COR-L47 (cell line): Measurements from ENCODE around the gene PRKCE.

Source experiments
- DNase-seq: peaks from one replicate; lab custom pipeline; 2025; lab: John Stamatoyannopoulos, UW

PRKCE gene

DNA sequence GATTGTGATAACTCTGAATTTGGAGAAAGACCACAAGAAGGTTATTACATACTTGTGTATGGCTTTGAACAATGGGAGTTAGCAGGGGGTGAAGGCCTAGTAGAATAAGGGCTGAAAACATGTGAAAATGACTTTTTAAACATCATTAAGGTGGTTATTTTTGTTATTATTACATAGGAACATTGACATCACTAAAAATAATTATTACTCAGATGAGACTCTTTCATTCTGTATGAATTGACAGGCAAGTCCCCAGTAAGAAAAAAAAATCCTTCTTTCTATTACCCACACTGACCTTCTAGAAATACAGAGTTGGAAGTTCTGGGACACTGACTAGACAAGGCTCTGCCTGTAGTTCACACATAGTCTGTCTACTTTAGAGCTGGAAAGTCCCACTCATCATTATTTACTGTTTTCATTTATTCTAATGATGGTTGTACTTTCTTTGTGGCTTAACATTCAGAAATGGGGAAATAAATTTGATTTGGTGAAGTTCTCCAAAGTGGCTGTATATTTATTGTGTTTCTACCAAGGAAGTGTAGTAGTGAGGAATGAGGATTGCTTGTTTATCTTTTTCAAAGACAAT, 426.1 kb downstream of the PRKCE start:
- DNase-seq = no peak

DNA sequence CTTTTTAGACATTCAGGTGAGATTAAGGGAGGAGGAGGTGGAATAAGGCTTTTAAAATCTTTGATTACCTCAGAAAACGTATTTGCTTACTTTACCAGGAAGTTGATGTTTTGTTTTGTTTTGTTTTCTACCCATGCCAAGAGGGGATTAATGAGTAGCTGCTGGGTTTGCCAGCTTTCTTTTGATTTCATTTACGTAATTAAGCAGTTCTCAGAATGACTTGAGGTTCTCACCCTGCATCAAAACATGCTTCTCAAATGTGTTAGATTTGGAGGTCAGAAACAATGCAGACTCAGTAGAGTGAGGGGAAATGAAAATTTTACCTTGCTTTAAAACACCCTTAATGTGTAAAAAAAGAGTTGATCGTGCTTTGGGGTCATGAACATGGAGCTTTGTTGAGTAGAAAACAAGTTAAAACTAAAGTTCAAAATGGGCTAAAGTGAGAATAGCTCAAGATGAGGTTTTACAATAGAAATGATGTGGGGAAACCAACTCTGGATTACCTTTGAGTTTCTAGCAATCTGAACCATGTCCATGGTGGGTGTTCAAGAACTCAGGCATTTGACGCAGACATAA, 428.6 kb downstream of the PRKCE start:
- DNase-seq = no peak

DNA sequence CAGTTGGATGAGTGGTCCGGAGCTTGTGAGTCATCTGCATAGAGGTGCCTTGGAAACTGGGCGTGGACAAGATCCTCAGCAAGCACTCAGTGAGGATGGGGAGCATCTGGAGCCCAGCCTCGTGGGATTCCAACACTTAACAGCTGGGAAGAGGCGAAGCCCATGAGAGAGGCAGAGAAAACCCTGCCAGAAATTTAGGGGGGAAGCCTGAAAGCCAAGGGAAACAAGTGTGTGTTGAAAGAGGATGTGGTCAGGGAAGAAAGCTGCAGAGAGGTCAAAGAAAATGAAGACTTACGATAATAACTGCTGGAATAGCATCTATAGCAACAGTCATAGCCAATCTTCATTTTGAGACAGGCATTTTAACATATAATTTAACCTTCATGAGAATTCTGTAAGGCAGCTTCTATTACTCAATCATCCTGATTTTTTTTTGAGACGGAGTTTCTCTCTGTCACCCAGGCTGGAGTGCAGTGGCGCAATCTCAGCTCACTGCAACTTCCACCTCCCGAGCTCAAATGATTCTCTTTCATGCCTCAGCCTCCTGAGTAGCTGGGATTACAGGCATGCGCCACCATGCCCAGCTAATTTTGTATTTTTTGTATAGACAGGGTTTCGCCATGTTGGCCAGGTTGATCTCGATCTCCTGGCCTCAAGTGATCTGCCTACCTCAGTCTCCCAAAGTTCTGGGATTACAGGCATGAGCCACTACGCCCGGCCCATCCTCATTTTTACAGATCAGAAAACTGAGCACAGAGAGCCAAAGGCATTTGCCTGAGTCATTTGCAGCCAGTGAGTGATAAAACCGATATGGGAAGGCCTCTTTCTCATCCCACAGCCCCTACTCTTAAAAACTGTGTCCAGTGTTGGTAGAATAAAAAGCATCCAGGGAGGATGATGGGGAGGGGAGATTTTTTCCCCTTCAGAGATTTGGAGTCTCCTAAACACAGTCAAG, 431.3 kb downstream of the PRKCE start:
- DNase-seq = no peak

DNA sequence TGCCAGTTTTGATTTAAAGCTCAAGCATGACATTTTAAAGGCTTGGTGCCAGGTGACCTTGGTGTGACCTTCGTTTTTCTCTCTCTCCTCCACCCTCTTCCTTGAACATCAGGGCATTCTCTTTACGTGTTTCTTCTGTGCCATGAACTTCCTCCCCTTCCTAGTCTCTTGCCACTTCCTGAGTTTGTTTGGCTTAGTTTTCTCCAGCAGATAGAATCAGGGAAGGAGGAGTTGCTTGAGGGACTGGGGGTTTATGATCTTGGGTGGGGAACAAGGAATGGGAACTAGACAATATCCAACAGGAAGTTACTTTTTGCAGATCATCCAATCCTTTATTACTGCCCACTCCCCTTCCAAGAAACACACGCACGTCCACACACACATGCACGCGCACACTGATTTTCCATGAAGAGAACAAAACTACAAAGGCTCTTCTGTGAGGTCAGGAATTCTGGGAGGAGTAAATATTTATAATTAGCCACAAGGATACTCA, 435.1 kb downstream of the PRKCE start:
- DNase-seq = no peak

DNA sequence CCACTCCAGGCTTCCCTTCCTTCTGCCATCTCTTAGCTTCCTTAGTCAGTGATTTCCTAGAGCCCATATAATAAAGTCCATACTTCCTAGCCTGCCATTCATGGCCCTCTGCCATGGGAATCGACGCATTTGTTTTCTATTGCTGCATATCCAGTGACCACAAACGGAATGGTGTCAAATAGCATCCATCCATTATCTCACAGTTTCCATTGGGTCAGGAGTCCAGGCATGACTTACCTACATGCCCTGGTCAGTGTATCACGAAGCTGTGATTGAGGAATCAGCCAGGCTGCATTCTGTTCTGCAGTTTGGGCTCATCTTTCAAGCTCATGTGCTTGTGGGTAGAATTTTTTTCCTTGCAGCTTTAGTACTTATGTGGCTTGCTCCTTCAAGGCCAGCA, 436.0 kb downstream of the PRKCE start:
- DNase-seq = no peak

DNA sequence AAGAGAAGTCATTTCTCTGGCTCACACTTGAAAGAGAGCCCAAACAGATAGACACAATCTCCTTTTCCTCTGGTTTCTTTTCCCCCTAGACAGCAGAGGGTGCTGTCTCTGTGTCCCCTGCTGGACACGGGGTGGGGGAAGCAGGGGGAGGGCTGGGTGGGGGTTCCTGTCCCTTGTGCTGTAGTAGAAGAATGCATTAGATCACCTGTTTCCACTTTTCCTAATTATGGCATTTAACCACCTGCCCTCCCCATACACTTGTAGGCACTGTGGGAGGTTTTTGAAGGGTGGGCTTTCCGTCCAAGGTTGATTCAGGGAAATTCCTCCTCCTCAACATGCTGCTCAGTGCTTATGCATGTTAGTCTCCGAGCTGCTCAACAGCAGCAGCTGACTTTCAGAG, 439.5 kb downstream of the PRKCE start:
- DNase-seq = no peak

DNA sequence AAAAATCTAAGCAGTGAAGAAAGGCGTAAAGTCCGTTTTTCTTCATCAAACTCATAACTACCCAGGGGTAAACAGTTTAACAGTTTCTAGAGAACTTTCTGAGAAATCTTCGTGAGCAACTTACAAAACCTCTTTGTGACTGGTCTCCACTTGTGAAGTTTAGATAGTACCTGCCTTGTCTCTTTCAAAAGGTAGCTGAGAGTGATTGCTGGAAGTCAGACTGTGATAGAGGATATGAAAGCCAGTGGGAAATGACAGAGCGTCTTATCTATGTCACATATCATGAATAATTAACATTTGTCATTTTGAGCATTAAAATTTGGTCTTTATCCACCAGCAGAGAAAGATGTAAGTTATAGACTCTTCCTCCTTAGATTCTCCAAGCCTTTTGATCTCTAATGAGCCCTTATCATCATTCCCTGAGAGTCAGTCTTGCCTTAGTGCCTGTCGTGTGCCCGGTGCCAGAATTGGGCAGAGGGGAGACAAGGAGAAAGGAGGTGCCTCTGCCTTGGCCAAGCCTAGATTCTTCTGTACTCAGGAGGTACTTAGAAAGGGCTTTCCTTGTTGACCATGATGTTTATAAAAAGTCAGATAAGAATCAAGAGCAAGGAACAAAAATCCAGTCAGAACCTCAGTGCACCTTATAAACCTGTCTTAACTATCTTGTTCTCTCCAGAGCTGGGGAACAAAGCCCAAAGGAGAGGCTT, 440.6 kb downstream of the PRKCE start:
- DNase-seq = no peak

DNA sequence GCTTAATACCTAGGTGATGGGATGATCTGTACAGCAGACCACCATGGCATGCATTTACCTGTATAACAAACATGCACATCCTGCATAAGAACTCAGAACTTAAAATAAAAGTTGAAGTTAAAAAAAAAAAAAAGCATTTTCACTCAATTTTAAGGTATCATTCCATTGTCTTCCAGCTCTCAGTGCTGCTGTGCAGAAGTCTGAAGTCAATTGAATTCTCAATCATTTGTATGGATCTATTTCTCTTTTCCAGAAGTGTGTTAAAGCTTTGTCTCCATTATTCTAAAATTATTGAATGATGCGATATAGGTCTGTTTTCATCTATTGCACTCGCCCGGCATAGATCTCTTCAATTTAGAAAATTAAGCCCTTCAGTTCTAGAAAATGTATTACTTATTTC, 443.2 kb downstream of the PRKCE start:
- no peak for DNase-seq

DNA sequence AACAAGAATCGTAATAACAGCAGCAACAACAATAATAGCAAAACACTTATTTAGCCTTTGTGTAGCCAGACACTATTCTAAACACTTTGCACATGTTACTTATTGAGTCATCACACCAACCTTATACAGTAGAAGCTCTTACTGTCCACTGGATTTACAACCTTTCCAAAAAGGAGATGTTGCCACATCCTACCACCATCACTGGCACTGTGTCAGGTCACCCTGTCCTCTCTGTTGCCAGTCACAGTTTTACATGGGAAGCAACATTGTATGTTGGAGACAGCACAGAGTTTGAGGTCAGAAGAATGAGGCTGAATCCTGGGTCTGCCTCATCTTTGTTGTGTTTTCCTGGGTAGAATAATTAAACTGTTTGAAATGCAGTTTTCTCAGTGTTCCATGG, 444.4 kb downstream of the PRKCE start:
- no peak for DNase-seq

DNA sequence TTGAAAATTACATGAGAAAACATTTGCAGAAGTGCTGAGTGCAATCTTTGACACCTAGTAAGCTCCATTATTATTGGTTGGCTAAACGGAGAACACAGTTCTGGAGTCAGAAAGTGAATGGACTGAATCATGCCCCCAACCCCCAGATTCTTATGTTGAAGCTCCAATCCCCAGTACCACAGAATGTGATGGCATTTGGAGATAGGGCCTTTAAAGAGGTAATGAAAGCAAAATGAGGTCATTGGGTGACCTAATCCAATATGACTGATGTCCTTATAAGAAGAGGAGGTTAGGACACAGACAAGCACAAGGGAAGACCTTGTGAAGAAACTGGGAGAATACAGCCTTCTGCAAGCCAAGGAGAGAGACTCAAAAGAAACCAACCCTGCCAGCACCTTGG, 444.8 kb downstream of the PRKCE start:
- no peak for DNase-seq

DNA sequence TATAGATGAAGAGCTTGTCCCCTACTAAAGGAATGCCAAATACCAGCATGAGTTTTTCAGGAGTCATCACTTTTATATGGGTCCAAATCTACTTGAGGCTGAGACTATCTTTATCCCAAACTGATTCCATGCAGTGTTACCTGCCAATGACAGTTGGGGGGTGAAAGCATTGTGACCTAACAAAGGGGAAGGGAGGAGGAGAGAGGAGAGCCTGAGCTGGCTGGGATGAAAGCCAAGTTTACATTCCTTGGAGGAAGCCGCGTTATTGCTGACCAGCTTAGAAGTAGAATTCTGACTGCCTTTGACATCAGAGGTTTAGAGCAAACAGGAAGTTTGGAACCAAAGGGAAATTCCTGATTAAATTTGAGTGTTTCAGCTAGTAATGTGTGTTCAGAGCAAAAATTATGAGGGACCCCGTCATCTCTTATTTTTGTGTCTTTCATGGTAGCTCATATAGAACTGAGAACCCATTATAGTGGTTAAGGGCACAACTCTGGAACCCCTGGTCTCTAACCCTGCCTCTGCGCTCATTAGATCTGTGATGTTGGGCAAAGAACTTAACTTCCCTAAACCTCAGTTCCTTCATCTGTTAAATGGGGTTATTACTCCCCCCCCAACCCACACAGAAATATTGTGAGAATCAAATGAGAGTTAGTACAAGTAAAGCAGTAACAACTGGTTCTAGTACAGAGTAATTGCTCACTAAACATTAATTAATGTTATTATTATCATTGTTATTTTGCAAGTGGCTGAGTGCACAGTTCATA, 446.4 kb downstream of the PRKCE start:
- no peak for DNase-seq

DNA sequence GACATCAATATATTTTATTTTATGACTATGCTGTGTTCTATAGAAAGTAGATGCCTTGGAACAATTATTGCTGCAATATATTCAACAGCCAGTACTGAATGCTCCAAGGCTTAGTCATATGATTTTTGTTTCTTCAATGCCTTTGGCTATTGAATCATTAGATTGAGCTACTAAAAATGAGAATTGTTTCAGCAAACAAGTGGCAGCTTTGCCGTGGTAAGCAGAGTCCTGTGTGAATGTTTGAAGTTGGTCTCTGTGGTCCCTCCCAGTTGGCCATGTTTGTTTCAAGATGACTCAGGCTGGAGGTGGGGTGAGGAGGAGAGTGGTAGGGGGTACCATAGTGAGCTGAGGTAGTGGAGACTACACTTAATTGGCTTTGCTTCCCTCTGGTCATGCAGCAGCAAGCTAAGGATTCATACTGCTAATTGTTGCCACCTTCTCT, 447.2 kb downstream of the PRKCE start:
- DNase-seq = no peak

DNA sequence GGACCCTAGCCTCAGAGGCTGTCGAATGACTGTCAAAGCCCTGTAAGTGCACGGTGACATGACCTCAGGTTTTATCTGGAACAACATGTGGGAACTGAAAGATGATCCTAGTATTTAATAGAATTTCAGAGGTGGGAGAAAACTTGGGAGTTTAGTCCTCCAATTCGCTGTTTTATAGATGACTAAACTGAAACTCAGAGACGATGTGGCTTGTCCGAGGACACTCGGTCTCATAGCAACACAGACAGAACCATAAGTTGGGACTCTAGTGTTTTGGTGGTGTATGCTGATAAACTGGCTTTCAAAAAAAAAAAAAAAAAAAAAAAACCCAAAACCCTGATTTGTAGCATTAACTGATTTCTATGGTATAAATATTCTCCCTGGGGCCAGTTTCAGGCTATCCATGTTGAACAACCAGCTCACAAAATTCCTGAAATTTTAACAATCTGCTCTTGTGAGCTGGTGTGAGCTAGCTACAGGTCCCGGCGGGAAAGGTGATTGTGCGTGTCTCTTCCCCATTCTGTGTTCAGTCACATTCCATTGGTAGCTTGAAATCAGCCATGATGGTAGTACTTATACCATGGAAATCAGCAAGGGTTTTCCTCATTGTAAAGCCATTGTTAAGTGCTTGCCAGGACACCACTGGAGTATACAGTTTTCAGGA, 450.2 kb downstream of the PRKCE start:
- DNase-seq = no peak

DNA sequence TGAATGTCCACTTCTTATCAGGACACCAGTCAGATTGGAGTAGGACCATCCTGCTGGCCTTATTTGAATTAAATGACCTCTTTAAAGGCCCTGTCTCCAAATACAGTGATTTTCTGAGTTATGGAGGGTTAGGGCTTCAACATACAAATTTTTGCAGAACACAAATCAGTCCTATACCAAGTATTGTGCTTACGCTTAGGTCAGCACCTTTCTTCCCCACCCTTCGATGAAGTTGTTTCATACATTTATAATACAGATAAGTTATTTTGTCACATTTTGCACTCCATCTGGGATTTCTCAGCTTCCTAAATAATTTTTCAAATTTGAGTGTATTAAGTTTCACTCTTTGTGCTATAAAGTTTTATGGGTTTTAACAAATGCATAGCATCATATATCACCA, 455.2 kb downstream of the PRKCE start:
- no peak for DNase-seq

DNA sequence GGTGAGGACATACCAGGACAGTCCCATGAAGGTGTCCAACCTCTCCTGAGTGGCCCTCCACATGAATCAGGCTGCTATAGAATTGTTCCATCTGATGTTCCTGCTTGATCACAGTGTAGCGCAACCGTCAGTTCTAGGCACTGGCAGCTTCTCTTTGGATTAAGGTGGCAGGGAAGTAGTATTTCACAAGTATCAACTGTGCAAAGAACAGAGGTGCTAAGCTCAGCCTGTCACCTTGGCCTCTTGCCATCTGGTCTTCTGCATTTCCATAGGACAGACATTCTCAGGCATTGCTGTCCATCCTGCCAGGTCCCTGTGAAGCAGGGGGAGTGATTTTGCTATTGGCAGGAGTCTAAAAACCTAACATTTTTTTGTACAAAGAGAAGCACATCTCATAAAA, 463.5 kb downstream of the PRKCE start:
- DNase-seq = no peak

DNA sequence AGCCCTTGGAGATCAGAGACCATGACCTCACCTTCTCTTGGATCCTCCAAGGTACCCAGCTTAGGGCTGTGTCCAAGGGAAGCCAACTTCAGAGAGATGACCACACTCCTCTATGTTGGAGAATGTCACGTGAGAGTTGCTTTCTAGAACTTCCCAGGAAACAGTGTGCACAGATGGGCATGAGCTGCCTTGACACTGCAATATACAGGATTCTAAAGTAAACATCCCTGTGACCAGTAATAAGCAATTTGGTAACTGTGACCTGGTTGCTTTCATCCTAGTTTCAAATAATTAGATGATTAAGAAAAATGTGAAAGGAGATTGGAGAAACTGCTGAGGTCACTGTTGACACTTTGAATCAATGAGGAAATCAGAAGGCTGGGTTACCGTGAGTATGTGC, 464.7 kb downstream of the PRKCE start:
- DNase-seq = no peak

DNA sequence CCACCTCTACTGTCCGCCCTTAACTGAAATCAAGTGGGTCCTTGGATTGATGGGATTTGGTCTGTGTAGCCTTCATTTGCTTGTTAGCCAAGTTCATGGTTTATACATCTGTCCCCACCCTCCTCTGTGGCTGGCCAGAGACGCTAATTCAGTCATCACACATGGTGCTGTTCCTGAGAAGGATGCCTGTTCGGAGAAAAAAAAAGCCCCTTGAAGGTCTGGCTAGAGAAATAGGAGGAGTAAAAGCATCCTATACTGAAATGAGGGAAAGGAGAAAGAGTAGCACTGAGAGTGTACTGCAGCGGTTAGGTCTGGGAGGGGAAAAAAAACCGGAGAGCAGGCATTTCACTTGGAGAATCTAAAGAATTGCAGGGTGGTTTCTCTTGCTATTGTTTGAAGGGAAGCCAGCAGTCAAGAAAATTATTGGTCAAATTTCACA, 465.1 kb downstream of the PRKCE start:
- no peak for DNase-seq

DNA sequence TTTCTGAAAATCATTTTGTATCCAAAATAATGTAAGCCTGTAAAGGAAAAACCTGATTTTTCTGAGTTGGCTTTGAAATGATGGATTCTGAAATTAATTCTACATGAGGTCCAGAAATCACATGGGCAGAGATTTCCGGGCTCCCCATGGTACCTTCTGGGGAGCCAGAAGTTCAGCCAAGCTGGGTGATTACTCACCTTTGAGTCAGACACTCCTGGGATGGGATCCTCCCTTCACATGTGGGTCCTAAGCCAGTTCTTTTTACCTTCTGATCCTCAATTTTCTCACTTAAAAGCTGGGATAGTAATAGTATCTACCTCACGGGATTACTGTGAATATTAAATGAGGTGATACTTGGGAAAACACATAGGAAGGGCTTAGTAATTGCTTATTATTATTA, 465.9 kb downstream of the PRKCE start:
- no peak for DNase-seq

DNA sequence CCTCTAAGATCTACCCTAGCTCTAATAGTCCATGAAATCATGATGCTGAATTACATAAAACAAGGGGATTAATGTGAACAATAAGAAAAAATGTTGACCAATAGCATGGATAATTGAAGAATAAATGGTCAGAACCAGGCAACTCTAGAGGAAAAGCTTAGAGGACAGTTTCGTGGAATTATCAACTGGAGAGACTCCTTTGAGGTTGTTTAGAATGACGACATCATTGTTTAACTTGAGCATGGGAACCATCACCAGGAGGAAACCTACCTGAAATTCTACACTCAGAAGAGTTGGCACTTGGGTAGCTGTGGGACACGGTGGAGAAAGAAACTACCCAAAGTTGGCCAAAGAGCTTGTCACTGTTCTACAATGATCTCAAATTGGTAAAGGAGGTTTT, 466.5 kb downstream of the PRKCE start:
- DNase-seq = no peak

DNA sequence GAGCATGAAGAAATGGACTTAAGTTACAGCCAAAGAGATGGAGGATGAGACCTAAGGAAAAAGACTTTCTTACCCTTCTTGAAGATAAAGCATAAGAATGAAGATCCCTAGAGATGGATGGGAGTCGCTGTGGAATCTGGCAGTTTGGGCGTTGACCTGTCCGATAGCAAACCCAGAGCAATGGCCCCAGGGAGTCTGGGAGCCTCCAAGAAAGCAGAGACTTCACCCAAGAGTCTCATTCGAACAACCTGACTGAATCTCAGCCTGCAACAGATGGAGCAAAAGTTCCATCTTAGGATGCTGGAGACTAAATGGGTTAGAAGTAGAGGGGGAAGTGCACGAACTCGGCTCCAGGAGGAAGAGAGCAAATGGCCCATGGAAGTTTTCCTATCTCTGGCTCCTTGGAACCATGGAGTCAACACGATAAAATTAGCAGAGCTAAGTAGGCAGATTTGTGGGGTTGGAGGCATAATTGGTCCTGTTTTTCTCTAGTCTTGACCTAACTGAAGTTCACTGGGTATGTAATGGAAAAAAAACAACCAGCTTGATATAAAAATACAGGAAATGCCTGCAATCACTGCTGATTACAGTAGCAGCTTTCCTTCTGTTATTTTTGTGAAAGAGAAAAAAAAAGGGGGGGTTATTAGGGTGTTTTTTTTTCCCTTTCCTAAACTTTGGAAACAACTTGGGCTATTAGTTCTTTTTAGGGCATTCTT, 467.3 kb downstream of the PRKCE start:
- DNase-seq = no peak
